ENCODE data around the gene OIT3.
"Not testable (repeated sequence)": the region's sequence is repeated elsewhere in the genome, so short reads cannot be mapped to it uniquely, and the experiment has no call there.

Gene OIT3

GRCh38 chr10:72899545-72899944 lies 6.0 kb downstream of the OIT3 start:
- no peak for DNase-seq (ENCODE audit: low read depth in 1 of 2, low spot score in 1 of 2)

GRCh38 chr10:72903941-72904446 lies 10.5 kb downstream of the OIT3 start:
- DNase-seq (ENCODE audit: low read depth in 1 of 2, low spot score in 1 of 2) = not testable (repeated sequence)

- DNase-seq (ENCODE audit: low read depth in 1 of 2, low spot score in 1 of 2) = no peak
These were observed 11.3 kb downstream of the OIT3 start for GRCh38 chr10:72904806-72905205.

GRCh38 chr10:72906446-72906845 lies 12.9 kb downstream of the OIT3 start:
- no peak for DNase-seq (ENCODE audit: low read depth in 1 of 2, low spot score in 1 of 2)

GRCh38 chr10:72910705-72911104 lies 17.2 kb downstream of the OIT3 start:
- no peak for DNase-seq (ENCODE audit: low read depth in 1 of 2, low spot score in 1 of 2)

GRCh38 chr10:72911758-72912157 lies 18.2 kb downstream of the OIT3 start:
- no peak for DNase-seq (ENCODE audit: low read depth in 1 of 2, low spot score in 1 of 2)

GRCh38 chr10:72912736-72913135 lies 19.2 kb downstream of the OIT3 start:
- DNase-seq (ENCODE audit: low read depth in 1 of 2, low spot score in 1 of 2) = no peak

GRCh38 chr10:72913287-72913686 lies 19.7 kb downstream of the OIT3 start:
- no peak for DNase-seq (ENCODE audit: low read depth in 1 of 2, low spot score in 1 of 2)

GRCh38 chr10:72917201-72917600 lies 23.7 kb downstream of the OIT3 start:
- not testable (repeated sequence) for DNase-seq (ENCODE audit: low read depth in 1 of 2, low spot score in 1 of 2)

- DNase-seq (ENCODE audit: low read depth in 1 of 2, low spot score in 1 of 2) = not testable (repeated sequence)
These were observed 24.3 kb downstream of the OIT3 start for GRCh38 chr10:72917803-72918332.

- DNase-seq (ENCODE audit: low read depth in 1 of 2, low spot score in 1 of 2) = no peak
These were observed 24.8 kb downstream of the OIT3 start for GRCh38 chr10:72918352-72918751.

GRCh38 chr10:72921147-72921683 lies 27.7 kb downstream of the OIT3 start:
- not testable (repeated sequence) for DNase-seq (ENCODE audit: low read depth in 1 of 2, low spot score in 1 of 2)

GRCh38 chr10:72924351-72924750 lies 30.8 kb downstream of the OIT3 start:
- DNase-seq (ENCODE audit: low read depth in 1 of 2, low spot score in 1 of 2) = no peak

- no peak for DNase-seq (ENCODE audit: low read depth in 1 of 2, low spot score in 1 of 2)
These were observed 32.5 kb downstream of the OIT3 start for GRCh38 chr10:72925951-72926465.

- DNase-seq (ENCODE audit: low read depth in 1 of 2, low spot score in 1 of 2) = no peak
These were observed 33.9 kb downstream of the OIT3 start for GRCh38 chr10:72927485-72927884.

GRCh38 chr10:72928798-72929197 lies 35.3 kb downstream of the OIT3 start:
- no peak for DNase-seq (ENCODE audit: low read depth in 1 of 2, low spot score in 1 of 2)

GRCh38 chr10:72930276-72930675 lies 36.7 kb downstream of the OIT3 start:
- DNase-seq (ENCODE audit: low read depth in 1 of 2, low spot score in 1 of 2) = no peak

GRCh38 chr10:72932259-72933015 lies 38.9 kb downstream of the OIT3 start:
- no peak for DNase-seq (ENCODE audit: low read depth in 1 of 2, low spot score in 1 of 2)

- no peak for DNase-seq (ENCODE audit: low read depth in 1 of 2, low spot score in 1 of 2)
These were observed 41.8 kb downstream of the OIT3 start for GRCh38 chr10:72935361-72935760.

- no peak for DNase-seq (ENCODE audit: low read depth in 1 of 2, low spot score in 1 of 2)
These were observed 50.1 kb downstream of the OIT3 start for GRCh38 chr10:72943498-72944234.

- no peak for DNase-seq (ENCODE audit: low read depth in 1 of 2, low spot score in 1 of 2)
These were observed 53.4 kb downstream of the OIT3 start for GRCh38 chr10:72946963-72947362.

GRCh38 chr10:72948762-72949161 lies 55.2 kb downstream of the OIT3 start:
- DNase-seq (ENCODE audit: low read depth in 1 of 2, low spot score in 1 of 2) = no peak

Data from activated CD4-positive, alpha-beta T cell treated with anti-CD3 and anti-CD28 coated beads, Interleukin-2, amount 50 U/mL, for 24 hours (primary cell).